ENCODE measurements around the gene ZFHX3. TPM values are rescaled to one million over a fixed set of nuclear protein-coding genes. Genes with fewer than 3 reads are reported as not detected.

The ZFHX3 gene
- total and polyA plus RNA-seq, 2 donors from 2014 or later = 2.3 to 29.3 TPM

GRCh38 chr16:72815348-72816318 is 232.3 kb downstream of the ZFHX3 start:
- Histone ChIP-seq H3K36me3 (ENCODE audit: control insufficient read depth in 2 of 3, insufficient read depth in 3 of 3, low read length in 3 of 3) (peaks cover 4 to 5% (median 4%) of the 10 kb centered on the region in 3 donors), H3K27ac (ENCODE audit: low read depth in 2 of 2, low read length in 2 of 2) (no peak overlapping the region), H3K9me3 (ENCODE audit: control insufficient read depth in 2 of 3, insufficient read depth in 1 of 3, low read length in 3 of 3) (no peaks in the 10 kb centered on the region), H3K4me3 (ENCODE audit: low read length in 3 of 3) (no peak overlapping the region), H3K4me1 (ENCODE audit: control insufficient read depth in 2 of 3, insufficient read depth in 2 of 3, low read depth in 1 of 3, low read length in 3 of 3) (peaks cover 0 to 3% (median 3%) of the 10 kb centered on the region in 3 donors), H3K27me3 (ENCODE audit: control insufficient read depth, insufficient read depth, low read length) (no peaks in the 10 kb centered on the region), H3K9ac (ENCODE audit: low read length in 3 of 3) (no peak overlapping the region)
- intact Hi-C loops (cut with DNase I) = no loop called here
- DNase-seq = no peak
- FAIRE-seq = no peak
- no peak for TF ChIP-seq CTCF (IDR thresholded peaks at IDR 0.05; ENCODE audit: borderline replicate concordance, extremely low read depth, insufficient read depth)

- Histone ChIP-seq H3K27me3 (ENCODE audit: control insufficient read depth, insufficient read depth, low read length) (no peaks in the 10 kb centered on the region), H3K9me3 (ENCODE audit: control insufficient read depth in 2 of 3, insufficient read depth in 1 of 3, low read length in 3 of 3) (no peaks in the 10 kb centered on the region), H3K9ac (ENCODE audit: low read length in 3 of 3) (no peak overlapping the region), H3K36me3 (ENCODE audit: control insufficient read depth in 2 of 3, insufficient read depth in 3 of 3, low read length in 3 of 3) (peaks cover 4 to 5% (median 4%) of the 10 kb centered on the region in 3 donors), H3K27ac (ENCODE audit: low read depth in 2 of 2, low read length in 2 of 2) (no peak overlapping the region), H3K4me1 (ENCODE audit: control insufficient read depth in 2 of 3, insufficient read depth in 2 of 3, low read depth in 1 of 3, low read length in 3 of 3) (no peaks in the 10 kb centered on the region), H3K4me3 (ENCODE audit: low read length in 3 of 3) (no peak overlapping the region)
- no peak for TF ChIP-seq CTCF (IDR thresholded peaks at IDR 0.05; ENCODE audit: borderline replicate concordance, extremely low read depth, insufficient read depth)
- no peak for FAIRE-seq
- no peak for DNase-seq
- intact Hi-C loops (cut with DNase I) = no loop called here
Measured at GRCh38 chr16:72814226-72814625, 233.7 kb downstream of the ZFHX3 start.

GRCh38 chr16:72812672-72813071 is 235.3 kb downstream of the ZFHX3 start:
- intact Hi-C loops (cut with DNase I) = no loop called here
- H3K9ac ChIP-seq (ENCODE audit: low read length in 3 of 3) = no peak overlapping the region
- no peak overlapping the region for H3K4me3 ChIP-seq (ENCODE audit: low read length in 3 of 3)
- DNase-seq = no peak
- no peaks in the 10 kb centered on the region for H3K4me1 ChIP-seq (ENCODE audit: control insufficient read depth in 2 of 3, insufficient read depth in 2 of 3, low read depth in 1 of 3, low read length in 3 of 3)
- H3K27ac ChIP-seq (ENCODE audit: low read depth in 2 of 2, low read length in 2 of 2) = no peak overlapping the region
- peaks cover 4 to 7% (median 5%) of the 10 kb centered on the region in 3 donors for H3K36me3 ChIP-seq (ENCODE audit: control insufficient read depth in 2 of 3, insufficient read depth in 3 of 3, low read length in 3 of 3)
- TF ChIP-seq CTCF (IDR thresholded peaks at IDR 0.05; ENCODE audit: borderline replicate concordance, extremely low read depth, insufficient read depth) = no peak
- H3K27me3 ChIP-seq (ENCODE audit: control insufficient read depth, insufficient read depth, low read length) = no peaks in the 10 kb centered on the region
- no peak for FAIRE-seq
- H3K9me3 ChIP-seq (ENCODE audit: control insufficient read depth in 2 of 3, insufficient read depth in 1 of 3, low read length in 3 of 3) = no peaks in the 10 kb centered on the region

All from kidney (tissue), 14 donors.